HL-60 (cell line): Measurements from ENCODE around the gene ZNF106.
A peak's percentile ranks its signal among the peaks of the same experiment; 100 is the strongest.

ENCODE experiments used
- DNase-seq, 2 experiments: peaks; one replicate each; pipeline ENCODE4 v3.0.0-alpha.2; 2010 to 2020; ENCODE audit warnings: low read depth in 1 of 2, low spot score in 1 of 2
- H3K27ac ChIP-seq: fragments of 250-450 bp; sonication (Bioruptor Pico); replicated peaks from 2 replicates; pipeline ENCODE4 v1.5.1; 2020; ENCODE audit warnings: mild to moderate bottlenecking, moderate library complexity
- H3K27me3 ChIP-seq: fragments of 250-450 bp; sonication (Bioruptor Pico); 2 replicates; pipeline ENCODE4 v1.5.1; 2021; ENCODE audit warnings: mild to moderate bottlenecking, moderate library complexity; ENCODE audit not compliant: insufficient read depth, poor library complexity, severe bottlenecking
- H3K4me3 ChIP-seq: replicated peaks from 2 replicates; pipeline ENCODE4 v1.5.1; 2011; ENCODE audit warnings: mild to moderate bottlenecking, control low read depth, low read length; ENCODE audit not compliant: insufficient read depth
- GABPA ChIP-seq: IDR thresholded peaks from 2 replicates; pipeline ENCODE4 v1.6.1; 2012; ENCODE audit warnings: low read depth
- POLR2AphosphoS5 ChIP-seq: IDR thresholded peaks from 2 replicates; pipeline ENCODE4 v1.6.1; 2012; ENCODE audit warnings: low read depth
- SPI1 ChIP-seq: IDR thresholded peaks from 2 replicates; pipeline ENCODE4 v1.6.1; 2012; ENCODE audit warnings: low read depth, mild to moderate bottlenecking, borderline replicate concordance
- TF ChIP-seq, protein P1 (sequence below): IDR thresholded peaks from one replicate; pipeline ENCODE4 v1.5.1; 2011; ENCODE audit warnings: low read length, control low read depth, inconsistent platforms; ENCODE audit not compliant: insufficient read depth
- TF ChIP-seq, protein P2 (sequence below): IDR thresholded peaks from 2 replicates; pipeline ENCODE4 v1.6.1; 2012; ENCODE audit warnings: low read depth; ENCODE audit not compliant: insufficient replicate concordance

Gene ZNF106

DNA sequence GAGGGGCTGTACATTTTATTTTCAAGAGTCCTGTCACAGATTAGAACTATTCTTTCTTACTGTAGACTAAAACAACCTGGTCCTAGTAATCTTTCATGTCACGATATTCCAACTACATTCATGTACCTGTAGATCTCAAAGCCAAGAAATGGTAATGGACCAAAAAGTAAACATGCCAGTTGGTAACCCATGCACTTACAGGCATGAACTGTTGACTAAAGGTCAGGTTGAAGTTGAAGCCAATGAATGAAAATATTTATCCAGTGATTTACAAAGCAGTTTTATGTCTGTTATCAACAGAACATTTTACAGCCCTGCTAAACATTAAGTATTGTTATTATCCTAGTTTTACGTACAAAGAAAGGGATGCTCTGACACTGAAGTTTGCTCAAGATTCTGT, 32.4 kb upstream of the ZNF106 start:
- Histone ChIP-seq H3K4me3 (no peak overlapping the region), H3K27me3 (no peaks in the 10 kb centered on the region), H3K27ac (no peak overlapping the region)
- DNase-seq: no peak
- TF ChIP-seq, protein P1, sequence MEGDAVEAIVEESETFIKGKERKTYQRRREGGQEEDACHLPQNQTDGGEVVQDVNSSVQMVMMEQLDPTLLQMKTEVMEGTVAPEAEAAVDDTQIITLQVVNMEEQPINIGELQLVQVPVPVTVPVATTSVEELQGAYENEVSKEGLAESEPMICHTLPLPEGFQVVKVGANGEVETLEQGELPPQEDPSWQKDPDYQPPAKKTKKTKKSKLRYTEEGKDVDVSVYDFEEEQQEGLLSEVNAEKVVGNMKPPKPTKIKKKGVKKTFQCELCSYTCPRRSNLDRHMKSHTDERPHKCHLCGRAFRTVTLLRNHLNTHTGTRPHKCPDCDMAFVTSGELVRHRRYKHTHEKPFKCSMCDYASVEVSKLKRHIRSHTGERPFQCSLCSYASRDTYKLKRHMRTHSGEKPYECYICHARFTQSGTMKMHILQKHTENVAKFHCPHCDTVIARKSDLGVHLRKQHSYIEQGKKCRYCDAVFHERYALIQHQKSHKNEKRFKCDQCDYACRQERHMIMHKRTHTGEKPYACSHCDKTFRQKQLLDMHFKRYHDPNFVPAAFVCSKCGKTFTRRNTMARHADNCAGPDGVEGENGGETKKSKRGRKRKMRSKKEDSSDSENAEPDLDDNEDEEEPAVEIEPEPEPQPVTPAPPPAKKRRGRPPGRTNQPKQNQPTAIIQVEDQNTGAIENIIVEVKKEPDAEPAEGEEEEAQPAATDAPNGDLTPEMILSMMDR: no peak
- TF ChIP-seq SPI1 (no peak), GABPA (no peak), POLR2AphosphoS5 (no peak)
- TF ChIP-seq, protein P2, sequence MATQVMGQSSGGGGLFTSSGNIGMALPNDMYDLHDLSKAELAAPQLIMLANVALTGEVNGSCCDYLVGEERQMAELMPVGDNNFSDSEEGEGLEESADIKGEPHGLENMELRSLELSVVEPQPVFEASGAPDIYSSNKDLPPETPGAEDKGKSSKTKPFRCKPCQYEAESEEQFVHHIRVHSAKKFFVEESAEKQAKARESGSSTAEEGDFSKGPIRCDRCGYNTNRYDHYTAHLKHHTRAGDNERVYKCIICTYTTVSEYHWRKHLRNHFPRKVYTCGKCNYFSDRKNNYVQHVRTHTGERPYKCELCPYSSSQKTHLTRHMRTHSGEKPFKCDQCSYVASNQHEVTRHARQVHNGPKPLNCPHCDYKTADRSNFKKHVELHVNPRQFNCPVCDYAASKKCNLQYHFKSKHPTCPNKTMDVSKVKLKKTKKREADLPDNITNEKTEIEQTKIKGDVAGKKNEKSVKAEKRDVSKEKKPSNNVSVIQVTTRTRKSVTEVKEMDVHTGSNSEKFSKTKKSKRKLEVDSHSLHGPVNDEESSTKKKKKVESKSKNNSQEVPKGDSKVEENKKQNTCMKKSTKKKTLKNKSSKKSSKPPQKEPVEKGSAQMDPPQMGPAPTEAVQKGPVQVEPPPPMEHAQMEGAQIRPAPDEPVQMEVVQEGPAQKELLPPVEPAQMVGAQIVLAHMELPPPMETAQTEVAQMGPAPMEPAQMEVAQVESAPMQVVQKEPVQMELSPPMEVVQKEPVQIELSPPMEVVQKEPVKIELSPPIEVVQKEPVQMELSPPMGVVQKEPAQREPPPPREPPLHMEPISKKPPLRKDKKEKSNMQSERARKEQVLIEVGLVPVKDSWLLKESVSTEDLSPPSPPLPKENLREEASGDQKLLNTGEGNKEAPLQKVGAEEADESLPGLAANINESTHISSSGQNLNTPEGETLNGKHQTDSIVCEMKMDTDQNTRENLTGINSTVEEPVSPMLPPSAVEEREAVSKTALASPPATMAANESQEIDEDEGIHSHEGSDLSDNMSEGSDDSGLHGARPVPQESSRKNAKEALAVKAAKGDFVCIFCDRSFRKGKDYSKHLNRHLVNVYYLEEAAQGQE: no peak

DNA sequence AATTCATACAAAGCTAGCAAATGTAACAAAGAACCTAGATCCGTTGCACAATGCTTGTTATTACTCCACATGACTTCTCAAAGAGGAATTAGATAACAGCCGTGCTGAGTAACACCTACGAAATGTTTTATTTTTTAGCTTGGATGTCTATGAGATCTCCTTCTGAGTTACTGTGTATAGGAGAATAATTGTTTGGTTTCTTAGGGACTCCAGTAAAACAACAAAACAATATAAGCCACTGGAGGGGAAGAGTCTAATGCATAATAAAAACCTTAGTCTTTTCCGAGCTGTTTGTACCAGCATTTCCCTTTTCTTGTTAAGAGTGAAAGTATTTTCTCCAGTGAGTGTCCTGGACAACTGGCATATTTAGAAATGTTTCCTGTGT, 20.1 kb upstream of the ZNF106 start:
- peak overlapping the region; percentile 79 for H3K27ac ChIP-seq
- H3K4me3 ChIP-seq: peak overlapping the region; percentile 1; the same call in 1 of the 2 replicates
- TF ChIP-seq POLR2AphosphoS5 (no peak), SPI1 (peak; percentile 77)
- TF ChIP-seq, protein P1: no peak
- TF ChIP-seq, protein P2: no peak
- H3K27me3 ChIP-seq: no peaks in the 10 kb centered on the region
- peak in 1 of 2 experiments; percentile 55 for DNase-seq

DNA sequence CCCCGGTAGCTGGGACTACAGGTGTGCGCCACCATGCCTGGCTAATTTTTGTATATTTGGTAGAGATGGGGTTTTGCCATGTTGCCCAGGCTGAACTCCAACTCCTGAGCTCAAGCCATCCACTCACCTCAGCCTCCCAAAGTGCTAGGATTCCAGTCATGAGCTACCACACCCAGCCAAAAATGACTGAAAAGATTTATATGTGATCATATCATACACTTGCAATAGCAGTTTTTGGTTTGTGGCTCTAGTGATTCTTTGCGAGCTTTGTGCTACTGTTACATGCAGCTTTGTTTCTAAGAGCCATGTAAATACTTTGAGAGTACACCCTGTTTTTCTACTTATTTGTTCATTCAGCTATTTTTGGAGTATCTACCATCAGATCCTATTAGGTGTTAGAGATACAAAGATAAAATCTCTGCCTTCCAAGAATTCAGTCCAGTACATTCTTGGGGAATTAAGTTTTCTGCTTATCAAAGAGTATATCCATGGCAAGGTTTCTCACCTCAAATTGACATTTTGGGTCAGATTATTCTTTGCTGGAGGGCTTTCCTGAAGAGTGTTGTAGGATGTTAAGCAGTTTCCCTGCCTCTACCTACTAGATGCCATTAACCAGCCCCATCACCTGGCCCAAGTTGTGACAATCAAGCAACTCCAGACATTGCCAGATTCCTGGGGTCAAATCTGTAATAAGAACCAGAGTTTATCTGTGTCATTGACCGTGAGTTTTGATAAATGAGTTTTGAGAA, 19.5 kb upstream of the ZNF106 start:
- TF ChIP-seq, protein P2: no peak
- TF ChIP-seq POLR2AphosphoS5: no peak
- no peak for TF ChIP-seq SPI1
- TF ChIP-seq, protein P1: no peak
- TF ChIP-seq GABPA: no peak
- no peak for DNase-seq
- Histone ChIP-seq H3K27ac (peak overlapping the region; percentile 79), H3K27me3 (no peaks in the 10 kb centered on the region), H3K4me3 (no peak overlapping the region; the same call in 1 of the 2 replicates)
